SH-SY5Y (cell line): Measurements from ENCODE around the gene MIGA2.

Source experiments
- GATA2 ChIP-seq: IDR thresholded peaks from 2 replicates; pipeline ENCODE4 v1.6.1; 2011; ENCODE audit warnings: mild to moderate bottlenecking, low read depth, low read length
- GATA3 ChIP-seq: IDR thresholded peaks from 2 replicates; pipeline ENCODE4 v1.6.1; 2011; ENCODE audit warnings: low read depth, mild to moderate bottlenecking, low read length, moderate library complexity

- TF ChIP-seq GATA3 (no peak), GATA2 (no peak)
Measured at GRCh38 chr9:129118799-129119198, 82.4 kb downstream of the MIGA2 start.
